COR-L47 (cell line): ENCODE measurements around the gene ABCA4.
A peak's percentile ranks its signal among the peaks of the same experiment; 100 is the strongest.

Source experiments
- DNase-seq: peaks from one replicate; lab custom pipeline; 2025; lab: John Stamatoyannopoulos, UW

ABCA4 gene

DNA sequence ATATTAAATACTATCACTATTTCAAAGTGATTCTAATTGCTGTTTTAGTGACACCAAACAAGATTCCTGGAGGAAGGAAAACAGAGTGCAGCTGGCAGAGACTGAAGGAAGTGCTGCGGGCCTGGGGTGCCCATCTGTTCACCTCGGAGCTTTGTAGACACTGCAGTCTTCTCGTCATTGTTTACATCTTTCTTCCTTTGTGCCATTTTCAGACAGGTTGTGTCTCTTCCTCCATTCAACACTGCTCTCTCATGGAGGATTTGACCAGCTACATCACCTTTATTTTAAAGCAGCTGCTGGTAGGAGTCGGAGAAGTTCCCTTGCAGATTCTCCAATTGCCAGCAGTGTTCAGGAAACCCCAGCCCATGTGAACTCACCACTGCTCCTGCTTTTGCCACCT is 37.3 kb downstream of the ABCA4 start:
- no peak for DNase-seq

DNA sequence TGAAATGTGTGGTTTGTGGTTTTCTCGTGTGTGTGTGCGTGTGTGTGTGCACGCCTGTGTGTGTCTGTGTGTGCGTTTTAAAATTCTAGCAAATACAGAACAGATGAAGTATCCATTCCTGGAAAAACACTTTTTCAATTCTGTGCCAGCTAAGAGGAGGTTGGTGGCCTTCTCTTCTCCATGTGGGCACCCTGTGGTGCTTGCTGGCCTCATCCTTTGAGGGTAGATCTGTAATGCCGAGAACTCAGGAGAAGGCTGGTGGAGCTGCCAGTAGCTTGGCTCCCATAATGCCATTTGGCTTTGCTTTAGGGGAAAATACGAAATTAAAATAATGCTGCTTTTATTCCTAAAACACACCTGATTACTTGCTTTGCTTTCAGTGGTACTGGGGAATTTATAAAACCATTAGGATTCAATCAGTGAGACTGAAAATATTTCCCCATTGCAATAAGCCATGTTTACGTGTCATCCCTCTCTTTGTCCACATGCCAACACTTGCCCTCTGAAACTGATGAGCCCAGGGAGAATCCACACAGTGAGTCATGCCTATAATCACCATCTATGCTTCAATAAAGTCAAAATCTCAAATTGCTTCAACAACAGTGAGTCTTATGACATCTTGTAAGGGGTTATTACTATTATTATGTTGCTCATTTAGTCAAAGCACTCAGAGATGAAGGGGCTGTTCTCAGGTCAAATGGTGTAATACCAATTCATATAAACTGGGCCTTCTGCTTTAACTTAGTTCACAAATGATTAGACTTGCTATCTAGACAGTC is 39.2 kb downstream of the ABCA4 start:
- no peak for DNase-seq

DNA sequence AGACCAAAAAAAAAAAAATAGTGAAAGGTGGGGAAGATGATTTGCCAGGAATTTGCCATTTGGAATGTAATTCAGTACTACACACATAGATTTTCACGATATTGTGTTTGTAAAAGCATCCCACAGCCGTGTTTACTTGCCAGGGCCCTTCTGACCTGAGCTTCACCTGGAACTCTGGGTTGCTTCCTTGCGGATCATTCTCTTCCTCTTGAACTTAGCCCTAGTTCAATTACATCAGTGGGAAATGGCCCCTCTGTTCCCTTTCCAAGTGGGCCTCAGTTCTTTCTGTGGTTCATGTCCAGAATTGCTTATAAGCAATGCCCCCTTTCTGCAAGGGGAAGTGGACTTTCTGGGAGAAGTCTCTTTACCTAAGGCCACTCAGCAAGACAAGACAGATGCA is 41.0 kb downstream of the ABCA4 start:
- DNase-seq = no peak

DNA sequence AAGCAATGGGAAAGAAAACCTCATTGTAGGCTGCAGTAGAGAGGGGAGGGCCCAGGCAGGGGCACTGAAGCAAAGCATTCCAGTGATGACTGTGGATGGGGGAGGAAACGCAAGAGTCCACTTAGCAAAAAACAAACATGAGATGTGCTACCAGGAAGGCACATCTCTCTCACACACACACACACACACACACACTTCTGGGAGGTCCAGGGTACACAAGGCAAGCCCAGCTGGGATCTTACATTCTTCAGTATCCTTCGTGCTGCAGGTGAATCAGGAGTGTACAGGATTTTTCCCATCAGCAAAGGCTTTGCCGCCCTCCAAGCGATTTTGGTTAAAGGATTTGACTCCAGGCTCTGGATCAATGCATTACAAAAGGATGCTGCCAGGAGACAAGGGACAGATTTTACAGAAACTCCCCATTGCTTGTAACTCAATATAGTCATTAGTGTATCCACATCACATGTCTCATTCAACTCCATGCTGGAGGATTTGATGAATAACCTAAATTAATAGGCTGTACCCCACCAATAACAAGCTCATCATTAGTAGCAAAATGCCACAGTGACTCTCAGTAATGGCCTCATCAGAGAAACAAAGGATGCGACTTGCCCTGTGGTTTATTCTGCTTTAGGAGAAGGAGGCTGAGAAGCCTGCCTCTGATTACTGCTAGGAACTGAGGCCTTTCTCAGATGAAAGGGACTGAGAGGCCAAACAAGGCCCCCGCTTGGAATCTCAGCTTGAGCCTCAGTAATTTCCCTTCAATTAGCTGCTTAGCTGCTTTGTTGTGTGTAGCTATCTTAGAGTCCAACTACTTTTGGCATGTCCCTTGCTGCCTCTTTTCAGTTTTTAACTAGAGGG is 41.6 kb downstream of the ABCA4 start:
- no peak for DNase-seq

DNA sequence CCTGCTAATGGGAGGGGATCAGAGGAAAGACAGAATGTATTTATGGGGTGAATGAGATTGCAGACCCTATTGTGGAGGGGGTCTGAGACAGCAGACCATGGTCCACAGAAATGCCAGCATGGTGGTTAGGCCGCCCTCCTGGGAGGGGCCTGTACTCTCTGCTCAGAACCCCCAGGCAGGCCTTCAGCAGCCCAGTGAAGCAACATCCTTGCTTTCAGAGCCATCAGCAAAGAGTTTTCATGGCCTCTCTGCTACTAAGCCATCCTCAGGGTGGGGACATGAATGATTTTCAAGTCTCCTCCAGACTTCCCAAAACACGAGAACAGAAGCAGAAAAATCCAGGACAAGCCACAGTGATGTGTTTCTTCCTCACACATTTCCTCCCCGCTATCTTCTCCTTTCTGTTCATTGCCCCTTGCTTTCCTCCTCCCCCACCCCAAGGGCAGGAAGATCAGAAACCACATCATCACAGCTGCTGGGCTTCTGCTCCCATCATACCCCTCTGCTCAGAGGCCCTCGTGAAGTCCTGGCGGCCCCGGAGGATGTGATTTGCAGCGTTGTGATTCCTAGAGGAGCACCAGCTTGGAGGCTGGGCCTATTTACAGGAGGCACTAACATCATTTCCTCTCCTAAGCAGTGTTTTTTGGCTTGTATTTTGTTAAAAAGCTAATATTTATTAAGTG is 48.0 kb downstream of the ABCA4 start:
- DNase-seq = no peak

DNA sequence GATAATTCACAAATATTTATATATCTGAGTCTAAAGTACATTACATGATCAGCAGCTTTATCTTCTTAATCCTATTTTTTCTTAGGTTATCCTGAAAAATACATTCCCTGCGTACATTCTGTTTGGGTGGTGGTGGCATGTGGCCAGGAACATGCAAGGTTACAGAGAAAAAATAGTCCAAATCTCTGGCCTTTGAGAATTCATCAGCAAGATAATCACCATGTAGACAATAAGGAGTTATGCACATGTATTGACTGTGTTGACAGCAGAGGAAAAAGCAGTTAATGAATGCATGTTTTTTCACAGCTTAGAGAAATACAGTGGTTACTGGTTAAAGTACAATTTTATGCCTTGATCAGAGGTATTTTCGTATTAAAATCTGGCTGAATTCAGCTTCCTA is 49.0 kb downstream of the ABCA4 start:
- DNase-seq = no peak

DNA sequence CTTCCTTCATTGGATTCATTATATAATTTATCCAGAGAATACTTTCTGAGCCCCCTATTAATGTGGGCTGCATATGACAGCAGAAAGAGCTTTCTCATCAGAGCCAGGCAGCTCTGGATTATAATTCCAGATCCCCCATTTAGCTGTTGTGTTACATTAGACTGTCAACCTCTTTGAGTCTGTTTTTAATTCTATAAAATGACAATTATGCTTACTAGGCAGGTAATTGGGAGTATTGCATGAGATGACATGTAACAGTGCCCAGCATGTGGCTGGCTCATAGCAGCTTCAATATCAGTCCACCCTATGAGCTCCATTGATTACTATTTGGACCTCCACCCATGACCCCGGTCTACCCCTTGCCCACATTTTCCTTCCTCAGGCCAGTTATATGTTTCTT is 49.6 kb downstream of the ABCA4 start:
- DNase-seq = no peak

DNA sequence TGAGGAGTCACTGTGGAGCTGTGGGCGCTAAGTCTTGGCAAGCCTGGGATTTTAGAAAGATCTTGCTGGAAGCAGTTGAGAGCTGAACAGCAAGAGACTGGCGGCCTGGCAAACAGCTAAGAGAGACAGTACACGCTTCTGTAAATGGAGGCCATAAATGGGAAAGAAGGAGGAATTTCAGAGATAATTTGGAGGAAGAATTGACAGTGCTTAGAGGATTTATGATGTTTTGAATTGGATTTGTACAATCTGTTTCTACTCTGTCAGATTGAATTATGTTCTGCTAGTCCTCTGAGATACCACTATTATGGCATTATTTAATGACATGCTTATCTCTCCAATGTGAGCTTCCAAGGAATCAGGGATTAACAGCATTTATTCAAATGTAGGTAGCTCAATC is 50.1 kb downstream of the ABCA4 start:
- DNase-seq = no peak

DNA sequence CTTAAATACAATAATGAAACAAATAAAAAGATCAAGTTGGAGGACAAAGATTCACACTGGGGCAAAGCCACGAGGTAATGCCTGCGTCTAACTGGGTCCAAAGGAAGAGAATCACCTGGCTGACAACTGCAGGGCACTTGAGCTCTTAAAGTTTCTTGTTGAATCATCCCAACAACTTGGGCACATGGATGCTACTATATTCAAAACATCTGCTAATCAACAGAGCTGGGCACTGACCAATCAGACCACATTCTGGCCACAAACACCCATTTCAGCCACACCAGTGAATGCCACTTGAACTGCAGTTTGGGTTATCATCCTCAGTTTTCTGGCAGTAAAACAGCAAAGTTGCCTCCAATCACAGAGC is 51.0 kb downstream of the ABCA4 start:
- DNase-seq = no peak

DNA sequence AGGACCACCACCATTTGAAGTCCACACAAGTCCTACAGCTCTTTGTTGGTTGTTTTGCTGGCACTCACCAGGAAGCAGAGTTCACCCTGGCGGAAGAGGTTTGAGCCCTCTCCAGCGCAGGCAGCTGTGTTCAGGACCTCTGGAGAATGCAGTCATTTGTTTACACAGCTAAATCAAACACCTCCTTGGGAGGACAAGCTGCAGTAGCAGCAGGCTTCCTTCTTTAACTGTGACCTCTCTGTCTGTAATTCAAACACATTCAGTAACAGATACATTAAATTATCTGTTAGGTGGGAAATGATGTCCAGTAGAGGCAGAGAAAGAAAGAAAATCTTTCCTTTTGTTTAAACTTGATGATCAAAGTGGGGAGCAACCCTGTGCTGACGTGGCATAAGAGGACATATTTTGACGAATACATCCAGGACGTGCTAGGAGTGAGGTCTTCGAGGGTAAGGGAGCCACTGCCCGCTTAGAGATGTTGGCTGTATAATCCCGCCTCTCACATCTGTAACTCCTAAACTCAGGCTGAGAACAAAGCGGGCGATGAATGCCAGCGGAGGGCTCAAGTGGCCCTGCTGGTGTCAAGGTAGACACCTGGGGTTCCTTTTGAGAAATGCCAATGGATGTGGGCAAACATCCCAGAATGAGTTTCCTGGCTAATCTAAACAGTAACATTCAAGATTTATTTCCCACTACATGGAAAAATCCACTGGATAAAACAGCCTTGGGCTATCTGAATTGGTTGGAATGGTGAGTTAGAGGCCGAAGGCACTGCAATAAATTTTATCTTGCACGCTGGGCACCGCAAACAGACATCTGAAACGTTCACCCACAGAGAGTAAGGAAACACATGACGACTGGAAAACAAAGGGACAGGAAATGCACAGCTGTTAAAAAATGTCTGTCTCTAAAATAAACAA is 51.7 kb downstream of the ABCA4 start:
- peak; percentile 65 for DNase-seq

DNA sequence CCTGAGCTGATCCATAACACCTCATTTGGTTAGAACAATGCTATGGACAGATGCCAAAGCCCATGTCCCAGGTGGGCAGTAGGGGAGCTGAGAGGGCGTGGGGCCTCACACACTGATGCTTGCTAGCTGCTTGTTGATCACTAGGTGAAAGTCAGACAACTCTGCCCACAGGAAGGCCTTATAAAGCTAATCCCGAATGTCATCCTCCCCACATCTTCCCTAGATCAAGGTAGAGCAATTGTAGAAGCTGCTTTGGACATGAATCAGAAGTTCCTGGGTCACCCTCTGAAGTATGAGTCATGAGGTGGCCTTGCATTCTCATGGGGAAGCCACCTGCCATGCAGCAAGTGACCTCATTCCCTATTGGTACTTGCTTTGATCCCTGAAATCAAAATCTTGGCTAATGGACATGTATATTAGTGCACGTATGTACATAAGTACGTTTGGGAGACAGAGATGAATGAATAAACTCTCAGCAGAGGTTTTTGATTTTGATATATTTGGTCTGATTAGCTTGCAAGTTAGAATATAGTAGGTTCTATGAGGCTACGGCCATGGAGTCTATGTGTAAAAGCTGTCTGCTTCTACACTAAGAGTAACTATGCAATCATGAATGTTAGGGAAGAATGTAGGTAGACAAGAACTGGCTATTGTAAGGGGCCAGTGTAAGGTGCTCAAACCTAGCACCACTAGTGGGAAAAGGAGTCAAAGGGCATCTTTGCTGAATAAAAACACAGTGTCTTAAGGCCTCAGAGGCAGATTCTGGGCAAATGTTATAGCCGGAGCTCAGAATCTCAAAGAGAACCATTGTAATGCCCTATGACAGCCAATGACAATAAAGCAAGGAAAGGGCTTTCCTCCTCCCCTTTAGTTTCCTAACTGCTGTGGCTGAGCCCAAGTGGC is 52.6 kb downstream of the ABCA4 start:
- no peak for DNase-seq

DNA sequence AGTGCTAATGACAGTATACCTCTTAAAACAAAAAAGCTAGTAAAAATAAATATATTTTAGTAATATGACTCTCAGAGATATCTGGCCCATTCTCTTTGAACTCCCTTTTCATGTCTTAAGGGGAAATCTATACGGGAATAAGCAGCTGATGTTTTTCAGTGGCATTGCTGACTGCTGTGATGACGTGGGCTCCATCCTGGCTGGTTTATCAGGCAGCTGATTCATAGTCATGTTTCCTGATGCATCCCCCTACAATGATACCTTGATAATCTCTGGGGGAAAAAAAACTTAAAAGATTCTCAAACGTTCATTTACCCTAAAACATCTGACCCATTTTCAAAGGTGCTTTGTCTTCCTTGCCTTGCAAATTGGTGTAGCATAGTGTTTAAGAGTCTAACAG is 53.8 kb downstream of the ABCA4 start:
- DNase-seq = no peak

DNA sequence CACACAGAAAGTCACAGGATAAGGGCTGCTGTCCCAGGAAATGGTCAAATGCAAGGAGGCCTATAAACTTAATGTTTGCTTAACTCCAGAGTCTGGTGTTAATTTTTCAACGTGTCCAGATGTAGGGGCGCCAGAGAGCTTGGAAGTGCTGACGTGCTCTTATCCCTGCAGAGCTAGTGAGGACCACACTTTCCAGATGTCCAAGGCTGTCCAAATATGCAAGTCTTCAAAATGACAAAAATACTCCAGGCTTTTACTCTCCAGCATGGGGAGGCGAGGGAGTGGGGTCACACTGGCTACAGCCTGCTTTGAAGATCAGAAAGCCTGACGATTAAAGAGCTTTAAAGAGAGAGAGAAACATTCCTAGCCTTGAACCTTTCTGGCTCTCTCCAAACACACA is 57.6 kb downstream of the ABCA4 start:
- DNase-seq = peak; percentile 22

DNA sequence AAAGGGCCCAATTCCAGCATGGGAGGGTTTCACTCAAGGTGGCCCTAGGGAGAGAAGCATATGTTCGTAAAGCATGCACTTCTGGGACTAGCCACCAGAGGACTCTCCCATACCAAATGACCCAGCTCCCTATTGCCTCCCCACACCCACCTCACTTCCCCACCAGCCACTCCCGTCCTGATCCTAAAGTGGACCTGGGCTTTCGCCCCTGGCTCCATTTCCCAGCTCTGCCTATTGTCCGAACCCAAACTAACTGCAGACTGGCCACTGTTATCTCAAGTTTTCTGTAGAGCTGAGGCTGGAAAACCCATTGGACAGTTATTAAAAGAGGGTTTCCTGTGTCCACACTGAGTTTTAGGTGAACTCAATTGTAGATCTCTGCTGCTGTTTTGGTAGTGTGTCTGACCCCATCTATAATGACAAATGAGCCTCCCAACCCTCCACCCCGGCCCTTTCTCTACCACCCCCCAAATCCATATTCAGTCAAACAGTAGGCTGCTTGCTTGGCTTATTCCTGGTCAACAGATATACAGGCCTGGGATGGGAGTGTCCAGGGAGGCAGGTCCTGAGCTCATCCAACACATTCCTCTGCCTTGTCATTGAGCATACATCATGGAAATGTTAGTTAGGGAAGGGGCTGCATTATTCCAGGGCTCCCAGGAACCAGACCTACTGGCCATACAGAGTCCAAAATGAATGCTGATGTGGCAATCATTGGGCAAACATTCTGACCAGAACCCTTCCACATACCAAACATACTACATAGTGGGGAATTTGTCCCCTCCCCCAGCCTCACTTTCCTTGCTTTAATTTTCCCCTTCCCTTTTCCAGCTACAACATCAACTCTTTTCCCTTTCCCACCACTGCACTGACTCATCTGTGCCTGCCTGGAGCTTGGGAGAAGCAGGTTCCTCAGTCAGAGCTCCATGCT is 59.2 kb downstream of the ABCA4 start:
- peak; percentile 27 for DNase-seq

DNA sequence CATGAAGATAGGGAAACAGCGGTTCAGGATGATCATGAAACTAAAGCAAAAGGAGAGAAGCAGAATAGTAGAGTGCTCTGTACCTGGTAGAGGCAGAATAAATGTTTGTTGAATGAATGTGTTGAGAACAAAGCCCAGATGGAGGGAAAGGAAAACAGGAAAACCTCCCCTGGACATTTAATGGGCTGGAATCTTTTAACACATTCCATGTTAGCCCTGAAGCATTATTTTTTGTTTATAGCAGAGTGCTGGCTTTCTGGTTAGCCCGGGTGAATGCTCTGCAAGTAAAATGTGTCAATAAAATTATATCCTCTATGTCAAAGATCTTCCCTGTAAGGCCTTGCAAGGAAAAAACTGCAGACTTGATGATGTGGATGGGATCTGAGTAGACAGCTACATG is 60.2 kb downstream of the ABCA4 start:
- DNase-seq = no peak

DNA sequence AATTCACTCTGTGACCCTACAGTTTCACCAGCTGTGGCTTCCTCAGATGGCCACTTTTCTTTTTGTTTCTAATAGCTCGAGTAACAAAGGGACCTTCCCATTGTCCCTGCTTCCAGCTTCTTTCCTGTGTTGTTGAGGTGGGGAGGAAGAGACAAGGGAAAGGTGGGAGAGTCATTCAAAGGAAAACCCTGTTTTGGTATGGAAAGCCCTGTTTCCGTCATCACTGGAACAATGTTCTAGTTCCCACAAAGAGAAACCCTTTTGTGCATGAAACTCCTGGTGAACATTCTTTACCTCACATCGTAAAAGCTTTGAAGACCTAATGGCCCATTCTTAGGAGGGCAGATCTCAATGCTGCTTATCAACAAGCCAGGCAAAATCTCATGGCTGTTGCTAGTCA is 62.2 kb downstream of the ABCA4 start:
- no peak for DNase-seq

DNA sequence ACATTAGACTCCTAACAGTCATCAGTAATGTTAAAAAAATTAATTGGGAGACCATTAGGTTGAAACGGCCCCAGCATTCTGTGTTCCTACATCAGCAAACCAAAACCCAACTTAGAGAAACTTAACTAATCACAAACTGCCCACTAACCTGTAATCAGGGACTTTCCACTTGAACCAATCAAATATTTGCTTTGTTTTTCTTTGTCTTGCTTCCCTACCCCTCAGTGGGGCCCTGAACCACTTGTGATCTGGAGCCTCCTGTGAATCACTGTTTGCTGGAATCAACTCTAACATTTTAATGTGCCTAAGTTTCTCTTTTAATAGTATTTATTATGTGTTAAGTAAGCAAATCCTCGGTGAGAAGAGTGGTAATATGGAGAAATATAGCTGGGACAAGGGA is 64.0 kb downstream of the ABCA4 start:
- DNase-seq = no peak

DNA sequence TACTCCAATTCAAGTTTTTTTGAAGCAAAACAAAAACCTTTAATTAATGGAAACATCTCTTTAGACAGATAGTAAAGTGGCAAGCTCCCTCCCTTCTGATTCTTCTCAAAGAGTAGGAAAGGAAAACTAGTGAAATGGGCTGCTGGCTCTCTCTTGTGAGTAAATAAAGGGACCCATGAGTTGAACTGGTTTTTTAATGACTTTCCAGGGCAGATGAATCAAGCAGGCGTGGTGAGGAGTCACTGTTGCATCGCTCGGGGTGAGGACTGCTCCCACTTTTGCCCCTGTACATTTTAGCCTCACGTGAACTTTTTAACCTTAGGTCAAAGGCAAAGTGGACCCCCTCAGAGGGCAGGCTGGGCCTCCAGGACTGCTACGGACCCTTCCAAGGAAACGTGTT is 64.8 kb downstream of the ABCA4 start:
- no peak for DNase-seq

DNA sequence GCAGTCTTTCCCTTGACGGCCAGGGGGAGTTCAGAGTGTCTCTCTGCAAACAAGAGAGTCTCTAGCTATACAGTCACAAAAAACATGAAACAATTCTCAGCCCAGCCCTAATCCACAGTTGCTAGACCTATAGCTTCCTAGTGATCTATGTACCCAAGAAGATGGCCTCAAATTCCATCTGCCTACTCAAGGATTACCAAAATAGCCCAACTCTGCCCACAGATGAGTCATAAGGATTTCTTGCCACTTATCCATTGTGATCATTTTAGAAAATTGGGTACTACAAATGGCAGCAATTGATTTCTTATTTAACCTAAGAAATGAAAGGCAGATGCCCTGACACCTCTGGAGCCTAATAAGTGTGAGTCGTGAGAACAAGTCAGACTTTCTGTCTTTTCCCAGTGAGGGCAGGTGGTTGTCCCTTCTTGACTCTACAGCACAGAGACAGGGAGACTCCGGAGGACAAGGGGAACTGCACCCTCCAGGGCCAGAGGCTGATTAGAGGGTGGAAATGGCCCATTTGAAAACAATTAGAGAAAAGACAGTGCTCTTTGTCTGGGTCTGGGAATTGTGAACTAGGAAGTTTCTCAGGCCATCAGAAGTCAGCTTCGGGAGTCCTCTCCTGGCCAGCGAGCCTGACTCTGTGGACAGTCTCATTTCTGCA is 65.4 kb downstream of the ABCA4 start:
- DNase-seq = no peak
